GM12892 (cell line): Measurements from ENCODE around the gene RPIA.
"Not testable (repeated sequence)": the region's sequence is repeated elsewhere in the genome, so short reads cannot be mapped to it uniquely, and the experiment has no call there.

ENCODE experiments used
- POLR2A ChIP-seq: IDR thresholded peaks from 2 replicates; pipeline ENCODE4 v1.6.1; 2011; ENCODE audit warnings: low read depth, low read length, control low read depth
- POLR2AphosphoS5 ChIP-seq: IDR thresholded peaks from 2 replicates; pipeline ENCODE4 v1.6.1; 2011; ENCODE audit warnings: low read depth, low read length, control low read depth

- not testable (repeated sequence) for TF ChIP-seq POLR2A, POLR2AphosphoS5
Measured at GRCh38 chr2:88795932-88796331, 104.5 kb downstream of the RPIA start.
